Hair follicle dermal papilla cell (primary cell): ENCODE data around the gene ZAR1. TPM values are rescaled to one million over a fixed set of nuclear protein-coding genes. Genes with fewer than 3 reads are reported as not detected.

Source experiments
- total RNA-seq: library from RNA; depleted of rRNA; stranded (reverse); fragments of >200 nt; gene quantifications from 2 replicates; pipeline ENCODE4 v1.2.3, GENCODE V29; 2012

ZAR1 gene, protein sequence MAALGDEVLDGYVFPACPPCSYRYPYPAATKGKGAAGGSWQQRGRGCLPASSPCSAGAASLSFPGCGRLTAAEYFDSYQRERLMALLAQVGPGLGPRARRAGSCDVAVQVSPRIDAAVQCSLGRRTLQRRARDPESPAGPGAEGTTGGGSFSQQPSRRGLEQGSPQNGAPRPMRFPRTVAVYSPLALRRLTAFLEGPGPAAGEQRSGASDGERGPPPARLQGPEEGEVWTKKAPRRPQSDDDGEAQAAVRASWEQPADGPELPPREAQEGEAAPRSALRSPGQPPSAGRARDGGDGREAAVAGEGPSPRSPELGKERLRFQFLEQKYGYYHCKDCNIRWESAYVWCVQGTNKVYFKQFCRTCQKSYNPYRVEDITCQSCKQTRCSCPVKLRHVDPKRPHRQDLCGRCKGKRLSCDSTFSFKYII
- not detected in 2 replicates for total RNA-seq

DNA sequence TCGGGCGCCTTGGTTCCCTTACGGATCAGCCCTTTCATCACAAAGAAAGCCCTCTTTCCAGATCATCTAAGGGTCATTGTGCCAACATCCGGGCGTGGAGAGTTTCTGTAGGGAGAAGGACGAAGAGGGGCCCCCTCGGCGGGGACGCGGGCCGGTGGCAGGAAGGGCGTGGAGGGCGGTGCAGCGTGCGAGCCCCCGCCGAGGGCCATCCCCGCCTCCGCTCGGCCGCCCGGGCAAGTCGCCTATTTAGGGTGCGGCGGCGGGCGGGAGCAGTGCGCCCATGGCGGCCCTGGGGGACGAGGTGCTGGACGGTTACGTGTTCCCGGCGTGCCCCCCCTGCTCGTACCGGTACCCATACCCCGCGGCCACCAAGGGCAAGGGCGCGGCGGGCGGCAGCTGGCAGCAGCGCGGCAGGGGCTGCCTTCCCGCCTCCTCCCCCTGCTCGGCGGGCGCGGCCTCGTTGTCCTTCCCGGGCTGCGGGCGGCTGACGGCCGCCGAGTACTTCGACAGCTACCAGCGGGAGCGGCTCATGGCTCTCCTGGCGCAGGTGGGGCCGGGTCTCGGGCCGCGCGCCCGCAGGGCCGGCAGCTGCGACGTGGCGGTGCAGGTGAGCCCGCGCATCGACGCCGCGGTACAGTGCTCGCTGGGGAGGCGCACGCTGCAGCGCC lies at the start of gene ZAR1:
Gene ZAR1, plus strand, starts transcription at position 241 of the 668 bp plus-strand sequence. Its CDS starts 40 bp downstream, at position 281.

DNA sequence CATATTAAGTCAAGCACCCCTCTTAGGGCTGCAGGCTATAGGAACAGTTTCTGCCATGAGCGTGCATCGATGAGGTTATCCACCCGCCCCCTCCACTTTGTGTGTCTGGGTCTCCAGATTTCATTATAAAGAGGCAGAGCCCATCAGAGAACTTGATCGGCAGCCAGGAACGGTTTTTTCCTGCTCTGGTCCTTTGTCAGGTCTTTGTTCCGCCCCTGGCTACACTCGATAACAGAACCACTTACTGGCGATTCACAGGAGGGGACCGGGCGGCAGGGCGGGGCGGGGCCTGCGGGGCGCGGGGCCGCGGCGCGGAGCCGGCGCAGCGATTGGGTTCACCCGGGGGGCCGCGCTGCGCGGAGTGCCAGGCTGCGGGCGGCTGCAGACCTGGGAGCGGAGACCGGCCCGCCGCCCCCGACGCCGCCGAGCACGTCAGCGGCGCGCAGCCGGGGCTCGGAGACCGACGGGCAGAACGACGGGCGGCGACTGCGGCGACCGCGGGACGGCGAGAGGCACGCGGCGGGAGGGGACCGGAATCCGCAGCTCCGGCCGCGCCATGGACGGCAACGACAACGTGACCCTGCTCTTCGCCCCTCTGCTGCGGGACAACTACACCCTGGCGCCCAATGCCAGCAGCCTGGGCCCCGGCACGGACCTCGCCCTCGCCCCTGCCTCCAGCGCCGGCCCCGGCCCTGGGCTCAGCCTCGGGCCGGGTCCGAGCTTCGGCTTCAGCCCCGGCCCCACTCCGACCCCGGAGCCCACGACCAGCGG lies 6.9 kb upstream of the ZAR1 start, which contains the start of gene SLC10A4:
Gene SLC10A4, plus strand, starts transcription at position 338 of the 771 bp plus-strand sequence. Its CDS starts 219 bp downstream, at position 557.

Other genes starting within 250 kb of the ZAR1 start
- gene TEC, start 220.4 kb upstream of the ZAR1 start, total RNA-seq, result 1.6 and 2.4 TPM in 2 replicates
- gene SLAIN2, start 148.7 kb upstream of the ZAR1 start, total RNA-seq, result 71.3 and 97.4 TPM in 2 replicates
- gene SLC10A4, start 6.9 kb upstream of the ZAR1 start, total RNA-seq, result not detected in 2 replicates